Measurements from ENCODE around the gene MITD1.
A peak's percentile ranks its signal among the peaks of the same experiment; 100 is the strongest.
"Not testable (repeated sequence)": the region's sequence is repeated elsewhere in the genome, so short reads cannot be mapped to it uniquely, and the experiment has no call there.

MITD1 gene

DNA sequence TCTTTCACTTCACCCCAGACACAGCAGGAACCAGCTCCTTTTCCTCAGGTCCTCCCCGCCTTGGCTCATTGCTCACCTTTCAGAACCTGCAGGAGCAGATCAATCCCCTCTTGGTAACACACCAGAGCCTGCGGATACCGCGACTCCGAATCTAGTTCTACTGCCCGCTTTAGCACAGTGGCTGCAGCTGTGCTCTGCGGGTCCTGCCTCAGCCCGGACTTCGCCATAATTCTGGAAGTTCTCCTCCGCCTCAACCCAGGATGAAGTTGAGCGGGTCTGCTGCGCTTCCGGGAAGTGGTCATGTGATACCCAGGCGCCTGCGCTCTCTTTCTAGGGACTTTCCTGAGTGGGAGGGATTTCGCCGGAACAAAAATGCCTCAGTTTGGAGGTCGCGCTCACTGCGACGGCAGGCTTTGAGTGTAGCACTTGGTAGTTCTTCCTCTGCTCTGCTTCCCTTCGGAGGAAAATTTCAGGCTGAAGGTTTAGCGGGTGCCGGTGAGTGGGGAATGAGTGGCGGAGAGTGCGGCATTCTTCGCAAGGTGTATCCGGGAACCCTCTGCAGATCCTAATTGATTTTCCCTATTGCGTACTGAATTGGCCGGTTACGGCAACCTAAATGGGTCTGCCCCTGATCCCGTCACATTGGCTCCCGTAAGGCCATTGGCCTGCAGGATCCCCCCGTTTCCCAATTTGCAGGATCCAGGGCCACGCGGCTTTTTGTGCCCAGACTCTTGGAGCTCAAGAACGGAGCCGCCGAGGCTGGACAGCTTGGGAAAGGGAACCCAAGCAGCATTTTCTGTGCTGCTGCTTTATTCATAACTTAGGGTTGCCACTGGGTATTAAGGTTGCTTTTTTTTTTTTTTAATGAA is at the start of gene MITD1, which contains the start of gene MRPL30:
TSS of gene MITD1 (minus strand) at position 304 of the 869 bp plus-strand sequence. CDS start at position 227, 77 bp downstream.
TSS of gene MRPL30 (plus strand) at position 430 of the 869 bp plus-strand sequence. CDS start 5,020 bp downstream, outside the sequence.
- peak; percentile 96 for DNase-seq

DNA sequence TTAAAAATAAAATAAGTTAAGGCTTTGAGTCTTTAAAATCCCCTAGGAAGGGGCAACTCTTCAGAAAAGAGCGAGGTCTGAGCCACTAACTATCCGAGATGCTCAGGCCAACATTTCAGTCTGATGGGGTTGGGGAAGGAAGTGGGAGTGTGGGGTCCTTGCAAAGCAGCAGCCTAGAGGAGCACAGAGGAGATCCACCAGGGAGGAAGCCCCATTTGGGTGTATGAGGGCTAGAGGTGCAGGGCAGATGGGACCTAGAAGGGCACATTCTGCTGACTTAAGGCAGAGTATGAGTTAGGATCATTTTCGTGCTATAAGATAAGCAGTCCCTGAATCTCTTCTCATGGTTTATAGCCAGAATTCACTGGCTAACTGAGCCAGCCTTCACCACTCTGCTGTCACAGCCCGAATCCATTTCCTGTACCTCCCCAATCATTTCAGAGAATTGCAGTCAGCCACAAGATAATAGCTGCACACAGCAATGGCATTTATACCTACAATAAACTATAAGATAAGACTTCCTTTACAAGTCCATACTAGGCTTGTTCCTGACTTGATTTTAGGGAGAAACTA is 37.2 kb upstream of the MITD1 start:
- no peak for DNase-seq

DNA sequence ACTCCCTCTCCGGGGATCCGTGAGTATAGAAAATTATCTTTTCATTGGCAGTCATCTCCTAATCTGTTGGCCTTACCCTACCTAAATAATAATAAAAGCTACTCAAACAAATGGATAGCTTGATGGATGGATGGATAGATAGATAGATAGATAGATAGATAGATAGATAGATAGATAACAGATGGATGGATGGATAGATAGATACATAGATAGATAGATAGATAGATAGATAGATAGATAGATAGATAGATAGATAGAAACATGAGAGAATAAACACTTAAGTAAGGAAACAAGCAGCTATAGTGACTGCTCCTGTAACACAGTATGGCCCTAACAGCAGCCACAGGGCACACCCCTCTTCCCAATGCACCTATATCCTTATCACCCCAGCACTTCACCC is 35.2 kb upstream of the MITD1 start:
- no peak for DNase-seq

DNA sequence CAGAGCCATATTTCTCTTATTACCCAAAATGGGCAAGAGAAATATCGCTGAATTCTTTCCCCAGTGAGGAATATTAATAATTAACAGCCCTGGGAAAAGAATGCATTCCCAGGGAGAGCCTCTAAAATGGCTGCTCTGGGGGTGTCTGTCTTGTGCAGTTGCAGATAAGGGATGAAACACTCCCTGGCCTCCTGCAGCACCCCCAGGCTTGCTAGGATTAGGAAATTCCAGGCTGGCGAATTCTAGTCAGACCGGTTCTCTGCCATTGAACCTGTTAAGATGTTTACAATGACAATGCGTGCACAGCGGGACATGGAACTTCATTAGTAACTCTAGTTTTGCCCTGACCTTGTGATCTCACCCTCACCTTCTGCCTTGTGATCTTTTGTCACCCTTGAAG is 24.6 kb upstream of the MITD1 start:
- DNase-seq = no peak

DNA sequence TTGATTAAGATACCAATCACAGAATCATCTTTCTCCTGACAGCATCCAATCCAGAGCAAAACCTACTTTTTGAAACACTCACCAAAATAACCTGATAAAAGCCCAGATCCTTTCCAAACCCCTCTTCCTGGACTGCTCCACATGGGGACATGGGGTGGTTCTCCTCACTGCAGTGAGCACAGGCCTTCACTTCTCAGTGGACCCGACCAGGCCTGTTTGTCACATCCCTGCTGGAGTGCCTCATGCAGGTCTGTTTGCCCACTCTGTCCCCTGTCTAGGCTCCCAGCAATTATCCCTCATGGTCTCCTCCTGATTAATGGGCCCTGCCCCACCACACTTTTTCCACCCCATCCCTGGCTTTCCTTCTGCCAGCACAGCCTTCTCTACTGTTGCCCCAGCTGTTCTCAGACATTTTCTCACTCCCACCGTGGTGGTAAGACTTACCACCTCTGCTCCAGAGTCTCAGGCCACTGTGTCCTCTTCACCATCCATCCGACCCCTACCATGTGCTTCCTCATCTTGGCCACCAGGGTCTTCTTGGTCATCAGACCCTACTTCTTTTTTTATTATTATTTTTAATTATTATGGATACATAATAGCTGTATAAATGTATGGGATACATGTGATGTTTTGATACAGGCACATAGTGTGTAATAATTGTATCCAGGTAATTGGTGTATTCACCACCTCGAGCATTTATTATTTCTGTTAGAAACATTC is 21.3 kb upstream of the MITD1 start:
- DNase-seq = no peak

DNA sequence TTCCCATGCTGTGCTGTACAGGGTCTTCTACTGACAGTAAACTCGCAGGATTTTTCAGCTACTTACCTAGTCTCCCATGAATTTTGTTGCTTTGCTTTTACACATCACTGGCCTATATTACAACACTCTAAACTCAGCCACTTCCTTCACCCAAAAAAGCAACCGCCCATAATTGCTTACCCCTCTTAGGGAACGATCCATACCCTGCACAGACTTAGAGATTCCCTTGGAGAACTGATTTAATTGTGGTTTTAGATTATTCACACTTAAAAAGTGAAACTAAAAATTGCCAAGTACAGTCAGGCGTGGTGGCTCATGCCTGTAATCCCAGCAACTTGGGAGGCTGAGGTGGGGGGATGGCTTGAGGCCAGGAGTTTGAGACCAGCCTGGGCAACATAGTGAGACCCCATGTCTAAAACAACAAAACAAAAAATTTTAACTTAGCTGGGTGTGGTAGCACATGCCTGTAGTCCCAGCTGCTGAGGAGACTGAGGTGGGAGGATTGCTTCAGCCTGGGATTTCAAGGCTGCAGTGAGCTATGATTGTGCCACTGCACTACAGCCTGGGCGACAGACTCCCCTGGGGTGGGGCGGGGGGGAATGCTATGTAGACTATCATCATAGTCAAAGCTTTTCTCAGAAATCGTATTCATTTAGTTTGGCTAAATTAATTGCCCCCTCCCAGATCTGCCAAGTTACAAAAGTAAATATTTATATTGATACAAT is 19.4 kb upstream of the MITD1 start:
- peak; percentile 59 for DNase-seq

DNA sequence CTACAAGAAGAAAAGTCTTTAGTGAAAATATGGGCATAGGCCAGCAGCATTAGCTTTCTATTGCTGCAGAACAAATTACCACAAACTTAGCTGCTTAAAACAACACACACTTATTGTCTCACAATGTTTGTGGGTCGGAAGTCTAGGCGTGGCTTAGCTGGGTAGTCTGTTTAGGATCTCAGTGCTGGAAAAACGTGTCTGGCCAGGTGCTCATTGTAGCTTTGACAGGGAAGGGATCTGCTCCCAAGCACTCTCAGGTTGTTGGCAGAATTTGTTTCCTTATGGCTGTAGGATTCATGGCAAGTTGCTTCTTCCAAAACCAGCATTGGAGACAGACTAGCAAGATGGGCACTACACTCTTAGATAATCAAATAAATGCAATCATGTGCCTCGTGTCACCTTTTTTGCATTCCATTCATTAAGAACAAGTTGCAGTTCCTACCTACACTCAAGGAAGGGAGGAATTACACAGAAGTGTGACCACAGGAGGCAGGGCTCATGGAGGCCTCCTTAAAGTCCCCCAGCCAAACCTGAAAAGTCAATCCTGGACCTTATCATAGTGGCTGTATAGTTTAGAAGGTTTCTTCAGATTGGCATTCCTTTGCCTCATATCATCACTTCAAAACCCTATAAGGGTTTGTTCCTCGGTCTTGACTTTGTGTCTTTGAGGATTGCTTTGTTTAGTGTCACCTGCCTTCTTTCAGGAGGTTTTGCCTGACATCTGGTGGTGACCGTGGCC is 17.4 kb upstream of the MITD1 start:
- no peak for DNase-seq

DNA sequence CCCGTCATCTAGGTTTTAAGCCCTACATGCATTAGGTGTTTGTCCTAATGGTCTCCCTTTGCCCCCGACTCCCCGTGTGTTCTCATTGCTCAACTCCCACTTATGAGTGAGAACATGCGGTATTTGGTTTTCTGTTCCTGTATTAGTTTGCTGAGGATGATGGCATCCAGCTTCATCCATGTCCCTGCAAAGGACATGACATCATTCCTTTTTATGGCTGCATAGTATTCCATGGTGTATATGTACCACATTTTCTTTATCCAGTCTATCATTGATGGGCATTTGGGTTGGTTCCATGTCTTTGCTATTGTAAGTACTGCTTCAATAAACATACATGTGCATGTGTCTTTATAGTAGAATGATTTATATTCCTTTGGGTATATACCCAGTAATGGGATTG is 11.5 kb upstream of the MITD1 start:
- not testable (repeated sequence) for DNase-seq

DNA sequence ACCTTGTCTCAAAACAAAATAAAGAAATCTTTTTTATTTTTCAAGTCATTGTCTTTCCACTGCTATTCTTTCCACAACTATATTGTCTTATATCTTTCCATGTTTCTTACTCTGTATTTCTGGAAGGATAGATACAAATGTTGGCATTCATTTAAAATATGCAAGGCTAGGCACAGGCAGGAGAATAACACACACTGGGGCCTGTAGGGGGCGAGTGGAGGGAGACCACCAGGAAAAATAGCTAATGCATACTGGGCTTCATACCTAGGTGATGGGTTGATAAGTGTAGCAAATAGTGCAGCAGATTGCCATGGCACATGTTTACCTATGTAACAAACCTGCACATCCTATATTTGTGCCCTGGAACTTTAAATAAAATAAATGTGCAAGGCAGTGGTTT is 9.7 kb upstream of the MITD1 start:
- DNase-seq = no peak

DNA sequence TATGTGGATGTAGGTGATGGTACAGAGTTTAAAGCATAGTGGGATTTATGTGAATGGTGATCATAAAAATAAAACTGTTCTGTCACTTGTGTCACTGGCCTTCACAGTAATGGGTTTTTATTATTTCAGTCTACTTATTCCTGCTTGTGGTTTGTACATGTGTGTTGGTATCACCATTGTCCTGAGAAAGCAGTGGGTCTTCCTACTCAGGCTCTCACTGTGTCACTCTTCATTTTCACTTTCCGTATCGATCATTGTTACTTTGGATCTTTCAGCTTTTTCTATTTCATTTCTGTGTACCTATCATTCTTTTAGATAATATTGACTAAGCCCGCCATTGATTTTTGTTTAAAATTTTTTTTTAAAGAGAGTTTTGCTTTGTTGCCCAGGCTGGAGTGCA is 7.5 kb upstream of the MITD1 start:
- no peak for DNase-seq

DNA sequence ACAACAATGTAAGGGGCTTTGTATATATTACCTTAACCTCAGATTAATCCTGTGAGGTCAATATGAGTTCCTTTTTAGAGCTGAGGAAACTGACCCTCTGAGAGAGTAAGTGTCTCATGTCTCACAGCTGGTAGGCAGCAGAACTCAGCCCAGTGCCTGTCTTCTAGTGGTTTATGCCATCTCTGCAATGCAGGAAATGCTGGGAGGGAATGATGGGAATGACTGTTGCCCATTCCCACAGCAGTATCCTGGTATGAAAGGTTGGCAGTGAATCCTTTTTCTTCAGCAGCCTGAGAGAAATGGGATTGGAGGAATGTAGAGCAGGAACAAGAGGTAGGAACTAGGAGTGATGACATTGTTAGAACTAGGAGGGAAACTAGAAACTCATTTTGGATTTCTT is 6.2 kb upstream of the MITD1 start:
- DNase-seq = no peak

DNA sequence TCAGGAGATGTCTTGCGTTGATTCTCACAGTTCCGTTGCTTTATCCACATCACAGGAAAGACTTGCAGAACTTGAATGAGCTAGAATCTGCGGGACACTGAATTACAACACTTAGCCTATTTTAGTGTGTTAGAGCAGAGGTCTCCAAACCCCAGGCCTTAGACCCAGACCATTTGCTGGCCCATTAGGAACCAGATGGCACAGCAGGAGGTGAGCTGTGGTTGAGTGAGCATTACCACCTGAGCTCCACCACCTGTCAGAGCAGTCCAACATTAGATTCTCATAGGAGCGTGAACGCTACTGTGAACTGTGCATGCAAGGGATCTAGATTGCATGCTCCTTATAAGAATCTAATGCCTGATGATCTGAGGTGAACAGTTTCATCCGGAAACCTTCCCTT is 4.0 kb upstream of the MITD1 start:
- no peak for DNase-seq

DNA sequence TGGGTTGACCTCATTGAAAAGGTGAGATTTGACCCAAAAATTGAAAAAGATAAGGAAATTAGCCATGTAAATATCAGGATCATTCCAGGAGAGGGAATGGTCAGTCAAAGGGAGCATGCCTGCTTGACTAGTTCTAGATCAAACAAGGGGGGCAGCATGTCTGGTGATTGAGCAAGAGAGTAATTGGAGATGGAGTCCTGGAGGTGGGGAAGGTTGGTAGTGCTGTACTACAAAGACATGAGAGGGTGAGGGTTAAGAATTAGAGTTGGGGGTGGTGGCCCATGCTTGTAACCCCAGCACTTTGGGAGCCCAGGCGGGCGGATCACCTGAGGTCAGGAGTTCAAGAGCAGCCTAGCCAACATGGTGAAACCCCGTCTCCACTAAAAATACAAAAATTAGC is 2.2 kb upstream of the MITD1 start:
- no peak for DNase-seq

DNA sequence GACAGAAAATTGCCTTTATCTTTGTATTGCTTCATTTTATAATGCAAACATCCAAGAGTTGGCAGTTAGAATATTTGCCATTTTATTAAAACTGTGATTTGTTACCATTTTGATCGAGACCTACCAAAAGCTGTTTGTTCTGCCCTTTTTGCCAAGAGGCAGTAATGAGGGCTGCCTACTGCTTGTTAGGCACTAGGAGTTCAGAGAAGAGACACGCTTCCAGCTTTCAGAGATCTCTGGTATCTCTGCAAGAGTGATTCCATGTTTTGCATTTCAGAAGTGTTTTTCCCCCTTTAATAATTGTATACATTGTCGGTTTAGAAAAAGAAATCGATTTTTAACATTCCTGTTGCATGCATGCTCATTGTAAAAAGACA is 754 bp upstream of the MITD1 start:
- DNase-seq = no peak

DNA sequence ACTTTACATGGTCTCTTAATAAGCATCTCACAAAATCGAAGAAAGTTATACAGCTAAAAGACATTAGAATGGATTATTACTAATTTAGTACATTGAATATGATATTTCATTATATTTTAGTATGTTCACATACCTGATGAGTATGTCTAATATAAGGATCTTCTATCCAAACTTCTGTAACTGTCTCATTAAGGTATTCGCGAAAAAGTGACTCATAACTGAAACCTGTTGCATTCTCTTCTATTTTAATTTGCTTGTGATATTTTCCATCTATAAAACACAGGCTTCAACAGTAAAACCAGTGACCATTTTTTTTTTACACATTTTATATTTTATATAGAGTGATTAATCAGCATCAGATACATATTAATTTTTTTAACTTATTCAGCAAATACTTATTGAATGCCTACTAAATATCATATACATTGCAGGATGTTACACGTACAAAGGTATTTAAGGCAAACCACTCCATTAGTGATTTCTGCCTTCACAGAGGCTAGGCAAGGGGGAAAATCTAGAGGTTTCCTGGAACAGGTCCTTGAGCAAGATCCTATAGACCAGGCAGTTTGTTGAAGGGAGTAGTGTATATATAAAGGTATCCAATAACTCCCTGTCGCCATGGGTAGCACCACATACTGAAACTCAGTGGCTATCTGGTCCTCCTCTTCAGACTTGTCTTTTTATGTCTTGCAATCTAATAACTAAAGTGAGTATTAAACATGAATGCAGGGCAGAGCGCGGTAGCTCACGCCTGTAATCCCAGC is 9.3 kb downstream of the MITD1 start:
- no peak for DNase-seq

DNA sequence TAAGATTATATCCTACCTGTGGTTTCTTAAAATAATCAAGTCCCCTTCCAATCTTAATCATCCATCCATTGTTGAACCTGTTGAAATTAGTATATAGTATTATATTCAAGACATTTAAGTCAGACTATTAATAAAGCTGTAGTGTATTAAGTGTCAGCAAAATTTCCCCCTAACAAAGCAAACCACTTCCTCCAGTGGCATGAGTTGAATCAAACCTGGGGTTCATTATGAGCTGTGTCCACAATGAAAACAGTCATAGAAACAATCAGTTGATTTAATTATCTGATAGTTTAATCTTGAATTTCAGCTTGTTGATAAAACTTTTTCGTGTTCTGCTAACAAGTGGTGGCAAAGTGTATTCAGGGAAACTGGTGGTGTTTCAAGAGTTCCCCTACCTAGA is 11.3 kb downstream of the MITD1 start:
- DNase-seq = no peak

DNA sequence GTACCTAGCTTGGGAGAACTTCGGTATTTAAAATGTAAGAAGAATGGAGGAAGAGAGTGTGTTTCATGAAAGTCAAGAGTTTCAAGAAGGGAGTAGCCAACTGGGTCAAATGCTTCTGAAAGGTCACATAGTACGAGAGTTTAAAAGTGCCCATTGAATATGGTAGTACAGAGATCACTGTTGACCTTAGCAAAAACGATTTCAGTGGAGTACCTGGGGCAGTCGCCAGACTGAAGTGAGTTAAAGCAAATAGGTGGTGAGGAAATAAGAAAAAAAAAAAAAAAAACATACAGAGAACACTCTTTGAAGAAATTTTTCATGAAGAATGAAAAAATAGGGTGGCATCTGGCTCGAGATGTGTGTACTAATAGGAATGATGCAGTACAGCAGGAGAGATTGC is 14.6 kb downstream of the MITD1 start:
- no peak for DNase-seq

DNA sequence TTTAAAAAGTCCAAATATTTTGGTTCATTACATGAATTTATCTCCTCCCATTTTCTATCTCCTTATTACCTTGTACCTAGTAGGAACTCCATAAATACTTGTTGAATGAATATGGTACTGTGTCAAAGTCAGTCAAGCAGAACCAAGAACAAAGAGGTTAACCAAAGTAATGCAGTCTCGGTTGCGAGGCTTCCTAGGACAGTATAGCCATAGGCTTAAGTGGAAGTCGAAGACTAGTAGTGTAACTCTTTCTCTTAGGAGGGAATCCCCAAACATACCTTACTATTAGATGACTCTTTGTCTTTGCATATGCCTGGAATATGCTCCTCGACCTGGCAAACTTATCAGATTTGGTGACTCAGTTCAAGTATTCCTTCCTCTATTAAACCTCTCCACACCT is 21.3 kb downstream of the MITD1 start:
- no peak for DNase-seq

DNA sequence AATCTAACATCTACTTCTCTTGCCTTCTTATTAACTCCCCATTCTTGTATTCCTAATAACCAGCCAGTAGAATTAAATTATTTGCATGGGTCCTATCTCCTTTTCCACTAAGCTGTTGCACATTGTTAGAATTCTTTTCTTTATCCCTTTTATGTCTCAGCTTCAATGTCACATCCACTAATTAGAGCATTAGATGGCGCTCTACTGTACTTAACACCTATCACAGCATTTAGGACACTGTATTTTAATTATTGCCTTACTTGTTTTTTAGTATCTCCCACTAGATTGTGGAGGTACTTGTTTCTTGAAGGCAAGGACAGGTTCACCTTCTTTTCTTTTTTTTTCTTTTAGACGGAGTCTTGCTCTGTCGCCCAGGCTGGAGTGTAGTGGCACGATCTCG is 22.3 kb downstream of the MITD1 start:
- DNase-seq = no peak

DNA sequence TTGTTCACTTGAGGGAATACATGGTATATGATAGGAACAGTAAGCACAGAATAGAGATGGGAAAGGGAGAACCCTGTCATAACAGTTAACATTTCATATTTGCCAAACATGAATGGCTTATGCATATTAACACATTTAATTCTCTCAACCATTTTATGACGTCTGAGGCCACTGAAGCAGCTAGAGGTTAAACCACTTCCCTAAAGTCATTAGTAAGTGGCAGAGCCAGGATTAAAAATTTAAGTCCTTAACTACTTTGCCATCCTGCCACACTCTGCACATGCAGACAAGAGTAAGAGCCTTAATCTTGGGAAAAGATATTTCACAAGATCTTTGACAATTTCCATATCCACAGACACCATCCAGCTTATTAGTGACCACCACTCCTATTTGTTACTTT is 24.0 kb downstream of the MITD1 start:
- no peak for DNase-seq

DNA sequence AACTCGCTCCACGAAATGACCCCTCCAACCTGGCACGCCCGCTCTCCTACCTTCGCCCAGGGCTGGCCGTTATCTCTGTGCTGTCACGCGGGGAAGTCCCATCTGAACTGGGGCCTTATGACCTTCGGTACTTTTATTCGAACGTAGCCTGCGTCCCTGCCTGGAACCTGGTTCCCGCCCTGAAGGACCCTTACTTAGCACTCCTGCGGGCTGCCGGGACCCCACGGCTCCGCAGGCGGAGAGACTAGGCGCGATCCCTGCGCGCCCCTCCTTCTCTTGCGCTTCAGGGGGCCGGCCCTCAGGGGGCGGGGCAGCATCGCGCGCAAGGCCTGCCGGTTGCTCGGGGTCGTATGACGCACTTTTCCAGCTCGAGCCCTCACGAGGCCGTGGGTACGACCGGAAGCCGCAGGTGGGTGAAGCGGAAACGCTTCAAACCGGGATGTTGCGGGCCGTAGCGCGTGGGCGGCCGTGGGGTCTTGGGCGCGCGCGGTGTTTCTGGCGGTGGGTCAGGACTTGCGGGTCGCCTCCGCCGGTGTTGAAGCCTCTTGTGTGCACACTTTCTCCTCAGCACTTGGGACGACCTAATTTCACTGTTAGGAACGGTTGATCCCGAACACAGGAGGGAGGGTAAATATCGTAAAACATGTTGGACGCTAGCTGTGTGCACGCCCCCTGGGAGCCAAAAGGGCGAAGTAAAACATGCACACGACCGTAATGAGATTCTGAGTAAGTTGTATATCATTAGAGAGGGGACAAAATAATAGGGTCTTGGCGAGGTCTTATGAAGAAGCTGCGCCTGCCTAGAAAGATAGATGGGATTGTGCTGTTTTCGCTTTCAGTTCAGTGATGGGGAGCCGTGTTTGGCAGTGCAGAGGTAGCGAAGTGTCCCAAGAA is 26.0 kb downstream of the MITD1 start, which contains the start of the genes LIPT1 and TSGA10:
TSS of gene LIPT1 (plus strand) at position 325 of the 894 bp plus-strand sequence. CDS start 6,991 bp downstream, outside the sequence.
TSS of gene TSGA10 (minus strand) at position 300 of the 894 bp plus-strand sequence. CDS start 45,503 bp downstream, outside the sequence.
- DNase-seq = peak; percentile 87
